Mesenteric fat pad (tissue), 1 donor: ENCODE measurements around the gene IGSF23. TPM values are rescaled to one million over a fixed set of nuclear protein-coding genes. Genes with fewer than 3 reads are reported as not detected.

ENCODE experiments used
- DNase-seq: peaks from one replicate; pipeline ENCODE4 v3.0.0-alpha.2; 2020; ENCODE audit warnings: low spot score
- long read RNA-seq: library from polyadenylated mRNA; unstranded; transcript quantifications from one replicate; pipeline ENCODE4 v2.0.0, GENCODE V29; 2020
- total RNA-seq: library from RNA; stranded (reverse); fragmentation: NEBNext Ultra II Directional; extraction: Animal tissue kit (Norgen Biotek cat#: 25700); gene quantifications from one replicate; pipeline ENCODE4 v1.2.1, GENCODE V29; 2021
- donor health status: DM: yes; HTN: yes; CAD: no.

The IGSF23 gene, protein sequence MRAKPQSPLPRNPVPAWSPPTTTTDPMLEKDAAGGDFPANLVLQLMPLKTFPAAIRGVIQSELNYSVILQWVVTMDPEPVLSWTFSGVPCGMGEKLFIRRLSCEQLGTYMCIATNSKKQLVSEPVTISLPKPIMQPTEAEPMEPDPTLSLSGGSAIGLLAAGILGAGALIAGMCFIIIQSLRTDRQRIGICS
- total RNA-seq: not detected
- long read RNA-seq, partial matches to known transcripts: 0 of 1 reads
- long read RNA-seq, other reads (novel, unspliced or antisense): 1 of 1 reads

DNA sequence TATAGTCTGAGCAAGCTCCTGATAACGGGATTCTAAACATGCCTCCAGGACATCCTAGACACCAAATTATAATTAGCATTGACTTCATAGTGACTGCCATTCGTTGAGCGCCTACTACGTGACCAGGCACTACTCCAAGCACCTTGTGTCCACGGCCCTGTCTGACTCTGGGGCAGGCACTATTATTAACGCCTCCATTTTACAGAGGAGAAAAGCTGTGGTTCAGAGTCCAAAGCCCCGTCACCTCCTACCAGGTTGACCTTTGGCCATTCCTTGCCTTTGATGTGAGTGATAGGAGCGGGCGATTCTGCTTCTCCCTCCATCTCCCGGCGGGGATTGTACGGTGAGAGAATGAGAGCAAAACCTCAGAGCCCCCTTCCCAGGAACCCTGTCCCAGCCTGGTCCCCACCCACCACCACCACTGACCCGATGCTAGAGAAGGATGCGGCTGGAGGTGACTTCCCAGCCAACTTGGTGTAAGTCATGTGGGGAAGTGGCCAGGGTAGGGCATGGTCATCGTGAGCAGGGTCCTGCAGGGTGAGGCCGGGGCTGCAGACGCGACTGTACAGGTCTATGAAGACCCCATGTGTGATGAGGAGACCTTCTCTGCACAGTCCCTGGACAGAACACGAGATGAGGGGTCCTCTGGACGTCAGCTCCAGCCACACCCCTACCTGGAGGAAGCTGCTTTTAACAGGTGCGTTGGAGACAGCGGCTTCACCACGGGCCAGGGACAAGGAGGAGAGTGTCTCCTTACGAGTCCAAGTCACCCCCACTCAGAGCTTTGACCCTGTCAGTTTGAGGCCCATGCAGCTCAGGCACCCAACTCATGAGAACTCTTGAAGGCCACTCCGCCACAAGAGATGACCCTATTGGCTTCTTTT is at the start of gene IGSF23:
Gene IGSF23 (plus strand): TSS at position 269 of the 884 bp plus-strand sequence. CDS start 83 bp downstream, at position 352.
- no peak for DNase-seq

DNA sequence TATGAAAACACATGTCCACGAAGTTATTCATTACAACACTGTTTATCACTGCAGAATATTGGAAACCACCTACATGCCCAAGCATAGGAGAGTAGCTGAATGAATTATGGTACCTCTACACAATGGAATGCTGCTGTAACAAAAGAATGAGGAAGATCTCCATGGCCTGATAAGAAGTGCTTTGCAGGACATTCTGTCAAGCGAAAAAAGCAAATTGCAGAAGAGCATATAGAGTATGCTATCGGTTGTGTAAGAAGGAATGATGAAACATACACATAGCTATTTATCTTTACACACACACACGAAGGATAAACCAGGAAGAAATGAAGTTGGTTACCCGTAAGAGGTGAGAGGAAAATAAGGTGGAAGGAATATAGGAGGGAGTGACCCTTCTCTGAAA is 46.4 kb upstream of the IGSF23 start:
- no peak for DNase-seq

DNA sequence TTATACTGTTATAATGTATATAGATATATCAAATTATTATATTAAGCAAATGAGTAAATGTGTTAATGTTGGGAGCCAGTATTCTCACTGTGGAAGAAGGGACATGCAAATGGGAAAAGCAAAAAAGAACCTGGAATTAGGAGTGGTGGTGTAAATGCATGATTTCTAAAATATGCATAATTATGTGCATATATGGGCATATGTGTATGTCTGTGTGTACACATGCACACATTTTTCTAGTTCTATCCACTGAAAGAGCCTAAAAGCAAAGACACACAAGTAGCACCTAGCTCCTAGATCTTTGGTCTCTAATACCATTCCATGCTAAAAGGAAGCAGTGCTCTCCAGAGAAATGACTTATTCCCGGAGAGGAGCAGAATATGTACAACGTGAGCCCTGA is 45.6 kb upstream of the IGSF23 start:
- DNase-seq: no peak

DNA sequence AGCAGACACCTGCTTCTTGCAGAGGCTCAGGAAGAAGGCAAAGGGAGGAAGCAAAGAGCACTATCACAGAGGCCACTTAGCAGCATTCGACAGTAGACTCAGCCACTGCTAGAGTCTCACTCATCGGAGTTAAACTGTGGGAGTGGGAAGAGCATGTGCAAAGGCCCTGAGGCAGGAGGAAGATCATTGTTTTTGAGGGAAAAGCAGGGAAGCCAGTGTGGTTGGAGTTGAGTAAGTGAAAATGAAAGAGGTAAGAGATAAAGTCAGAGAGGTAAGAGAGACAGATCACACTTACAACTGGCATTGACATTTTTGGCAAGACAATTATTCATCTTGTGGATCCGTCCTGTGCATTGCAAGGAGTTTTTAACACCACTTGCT is 42.8 kb upstream of the IGSF23 start:
- DNase-seq: no peak

DNA sequence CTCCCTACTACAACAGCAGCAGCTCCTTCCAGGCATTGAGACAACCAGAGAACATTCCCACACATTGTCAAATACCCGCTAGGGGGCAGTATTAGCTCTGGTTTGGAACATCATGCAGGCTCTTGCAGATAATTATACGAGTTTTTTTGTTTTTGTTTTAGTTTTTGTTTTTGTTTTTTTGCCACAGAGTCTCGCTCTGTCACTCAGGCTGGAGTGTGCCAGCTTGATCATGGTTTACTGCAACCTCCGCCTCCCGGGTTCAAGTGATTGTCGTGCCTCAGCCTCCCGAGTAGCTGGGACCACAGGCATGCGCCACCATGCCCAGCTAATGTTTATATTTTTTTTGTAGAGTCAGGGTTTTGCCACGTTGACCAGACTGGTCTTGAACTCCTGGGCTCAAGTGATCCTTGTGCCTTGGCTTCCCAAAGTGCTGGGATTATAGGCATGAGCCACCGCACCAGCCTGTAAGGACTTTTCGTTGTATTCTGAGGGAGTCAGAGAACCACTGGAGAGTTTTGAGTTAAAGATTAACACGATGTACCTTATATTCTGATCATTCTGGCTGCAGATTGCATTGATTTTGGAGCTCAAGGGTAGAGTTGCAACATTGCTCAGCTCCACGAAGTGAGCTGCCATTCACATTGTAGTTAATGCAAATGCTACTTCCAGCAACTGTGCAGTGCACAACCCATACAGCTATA is 42.2 kb upstream of the IGSF23 start:
- DNase-seq: no peak

DNA sequence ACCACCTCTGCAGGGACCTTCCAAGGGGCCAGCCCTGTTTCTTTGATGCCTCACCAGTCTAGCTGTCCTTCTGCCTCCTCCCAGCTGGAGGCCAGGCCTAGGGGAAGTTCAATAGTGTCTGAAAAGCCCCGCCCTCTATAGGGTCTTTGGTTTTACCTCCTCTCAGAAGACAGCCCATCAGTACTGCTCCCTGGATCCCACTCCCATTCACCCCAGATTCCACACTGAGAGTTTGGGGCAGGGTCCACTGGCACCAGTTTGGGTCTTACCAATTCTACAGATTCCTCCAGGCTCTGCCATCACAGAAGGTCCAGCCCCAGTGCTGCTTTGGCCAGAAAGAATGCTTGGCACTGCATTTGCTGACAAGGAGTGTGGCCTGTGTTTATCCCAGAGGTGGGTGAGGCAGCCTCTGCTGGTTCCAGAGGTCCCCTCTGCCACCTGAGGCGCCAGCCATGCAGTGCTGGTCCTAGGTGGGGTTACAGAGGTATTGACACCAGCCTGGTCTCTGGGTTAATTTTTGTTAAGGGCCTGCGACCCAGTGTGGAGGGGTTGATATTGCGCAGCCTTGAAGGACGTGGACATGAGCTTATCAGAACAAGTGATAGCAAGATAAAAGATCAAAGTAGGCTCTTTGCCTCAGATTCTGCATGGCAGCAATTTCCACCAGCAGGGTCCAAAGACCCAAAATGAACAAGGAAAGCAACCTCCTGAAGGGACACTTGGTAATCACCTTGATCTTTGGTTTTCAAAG is 41.4 kb upstream of the IGSF23 start:
- DNase-seq: no peak

DNA sequence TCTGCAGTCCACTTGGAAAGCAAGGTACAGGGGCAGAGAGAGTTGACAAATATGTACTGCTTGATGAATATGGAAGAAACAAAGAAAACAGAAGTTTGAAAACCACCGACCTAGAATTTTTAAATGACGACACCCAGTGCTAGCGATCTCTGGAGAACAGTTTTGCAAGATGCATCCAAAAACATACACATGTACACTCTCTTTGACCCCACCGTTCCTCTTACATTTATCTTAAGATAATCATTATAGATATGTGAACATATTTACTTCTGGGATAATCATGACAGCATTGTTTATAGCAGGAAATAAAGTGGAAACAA is 40.8 kb upstream of the IGSF23 start:
- no peak for DNase-seq

DNA sequence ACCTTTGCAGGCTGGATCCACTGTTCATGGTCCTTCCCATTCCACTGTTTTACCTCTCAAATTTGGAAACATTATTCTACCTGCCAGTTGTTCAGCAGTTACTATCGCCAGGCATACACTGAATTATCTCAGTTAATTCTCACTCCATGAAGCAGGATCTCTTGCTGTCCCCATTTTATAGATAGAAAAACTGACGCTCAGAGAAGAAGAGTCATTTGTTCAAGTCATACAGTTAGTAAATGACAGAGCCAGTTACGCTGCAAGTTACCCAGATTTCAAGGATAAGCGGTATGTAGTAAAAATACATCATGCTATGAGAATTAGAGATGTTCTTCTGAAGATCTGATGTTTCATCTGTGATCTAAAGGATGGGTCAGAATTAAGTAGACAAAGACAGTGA is 40.2 kb upstream of the IGSF23 start:
- no peak for DNase-seq

DNA sequence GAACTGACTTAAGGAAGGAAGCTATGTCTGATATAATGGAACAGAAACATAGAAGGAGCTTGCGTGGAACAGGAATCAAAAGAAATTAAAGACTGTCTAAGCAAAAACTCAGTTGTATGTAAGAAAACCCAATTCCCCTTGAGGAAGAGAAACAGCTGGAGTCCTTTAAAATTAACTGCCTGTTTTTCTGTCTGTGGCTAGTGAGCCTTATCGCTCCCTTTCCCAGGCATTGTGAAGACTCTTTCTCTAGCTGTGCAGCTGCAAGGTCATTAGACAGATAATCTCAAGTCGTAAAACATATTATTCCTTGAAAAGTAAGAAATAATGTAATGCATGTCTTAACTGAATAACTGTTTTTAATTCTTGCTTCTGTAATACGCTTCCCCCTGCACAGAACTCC is 39.7 kb upstream of the IGSF23 start:
- no peak for DNase-seq

DNA sequence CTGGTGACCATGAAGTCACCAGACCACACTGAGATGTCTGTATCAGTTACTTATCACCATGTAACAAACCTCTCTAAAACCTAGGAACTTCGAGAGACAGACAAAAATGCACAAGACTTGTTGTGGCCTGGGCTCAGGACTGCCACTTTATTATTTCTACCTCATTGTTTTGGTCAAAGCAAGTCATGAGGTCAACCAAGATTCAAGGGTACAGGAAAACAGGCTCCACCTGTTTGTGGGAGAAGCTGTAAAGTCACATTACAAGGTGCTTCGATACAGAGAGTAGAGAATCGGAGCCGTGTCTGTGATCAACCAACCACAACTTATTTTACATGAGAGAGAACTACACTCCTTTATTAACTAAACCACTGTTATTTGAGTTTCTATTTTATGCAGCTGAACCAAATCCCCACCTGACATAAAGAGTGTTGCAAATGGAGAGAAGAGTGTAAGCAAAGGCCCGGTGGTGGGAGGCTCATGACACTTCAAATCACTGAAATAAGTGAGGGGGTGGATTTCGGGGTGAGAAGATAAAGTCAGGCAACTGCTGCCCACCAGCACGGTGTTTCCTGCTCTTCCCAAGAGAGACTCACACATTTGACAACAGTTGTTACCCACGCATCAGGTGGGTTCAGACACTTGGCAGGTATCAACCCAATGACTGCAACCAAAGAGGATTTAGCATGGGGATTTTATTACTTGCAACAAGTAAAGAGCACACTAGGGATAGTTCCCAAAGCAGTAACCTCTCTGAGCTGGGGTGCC is 39.0 kb upstream of the IGSF23 start:
- no peak for DNase-seq

DNA sequence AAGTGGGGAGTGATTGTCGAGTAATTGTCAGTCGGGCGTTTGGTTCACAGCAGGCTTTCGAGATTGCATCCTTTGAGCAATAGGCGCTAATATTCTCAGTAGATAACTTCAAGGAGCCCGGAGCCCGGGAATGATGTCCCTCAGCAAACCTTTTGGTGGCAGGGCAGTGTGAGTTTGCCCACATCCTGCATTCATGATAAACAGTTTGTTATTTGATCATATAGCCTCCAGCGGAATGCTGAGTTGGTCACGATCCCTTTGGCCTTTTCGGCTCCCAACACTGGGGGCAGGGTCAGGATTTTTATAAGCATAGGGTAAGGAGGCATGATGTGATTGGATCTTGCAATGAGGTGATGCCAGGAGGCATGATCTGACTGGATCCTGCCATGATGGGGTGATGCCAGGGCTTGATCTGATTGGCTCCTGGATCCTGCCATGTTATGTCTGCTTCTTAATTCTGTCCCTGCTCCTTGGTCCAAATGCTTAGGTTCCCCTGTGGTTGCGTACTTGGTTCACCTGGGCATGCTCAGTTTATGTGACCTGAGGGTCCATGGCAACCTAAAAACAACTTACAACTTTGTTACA is 38.2 kb upstream of the IGSF23 start:
- DNase-seq: no peak

DNA sequence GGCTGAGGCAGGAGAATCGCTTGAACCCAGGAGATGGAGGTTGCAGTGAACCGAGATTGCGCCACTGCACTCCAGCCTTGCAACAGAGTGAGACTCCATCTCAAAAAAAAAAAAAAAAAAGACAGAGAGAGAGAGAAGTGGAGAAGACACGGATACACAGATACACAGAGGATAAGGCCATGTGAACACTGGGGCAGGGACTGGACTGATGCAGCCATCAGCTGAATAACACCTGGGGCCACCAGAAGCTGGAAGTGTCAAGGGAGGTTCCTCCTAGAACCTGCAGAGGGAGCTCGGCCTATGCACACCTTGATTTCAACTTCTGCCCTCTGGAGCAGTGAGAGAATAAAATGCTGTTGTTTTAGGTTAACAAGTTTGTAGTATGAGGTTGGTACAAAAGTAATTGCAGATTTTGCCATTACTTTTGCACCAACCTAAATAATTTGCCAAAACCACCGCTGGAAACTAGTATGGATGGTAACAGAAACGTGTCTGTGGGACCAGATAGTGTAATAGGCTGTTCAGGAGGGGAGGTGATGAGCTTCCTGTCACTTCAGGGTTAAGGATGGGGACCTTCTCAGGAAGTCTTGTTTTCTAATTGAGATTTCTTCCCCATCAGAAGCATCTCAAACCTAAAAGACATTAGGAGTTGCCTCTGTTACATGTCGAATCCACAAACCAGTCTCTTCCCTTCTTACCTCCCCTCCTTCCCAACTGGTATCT is 36.4 kb upstream of the IGSF23 start:
- DNase-seq: no peak

DNA sequence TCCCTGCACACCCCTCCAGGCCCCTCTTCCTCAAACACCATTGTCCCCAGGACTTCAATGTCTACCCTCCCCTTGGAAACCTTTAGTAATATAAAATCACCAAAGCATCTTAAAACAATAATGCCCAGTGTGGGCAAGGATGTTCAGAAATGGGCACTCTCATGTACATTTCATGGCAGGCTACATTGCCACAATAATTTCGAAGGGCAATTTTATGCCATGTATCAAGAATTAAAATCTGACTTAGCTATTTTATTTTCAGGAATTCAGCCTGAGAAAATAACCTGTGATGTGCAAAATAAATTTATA is 35.8 kb upstream of the IGSF23 start:
- no peak for DNase-seq

DNA sequence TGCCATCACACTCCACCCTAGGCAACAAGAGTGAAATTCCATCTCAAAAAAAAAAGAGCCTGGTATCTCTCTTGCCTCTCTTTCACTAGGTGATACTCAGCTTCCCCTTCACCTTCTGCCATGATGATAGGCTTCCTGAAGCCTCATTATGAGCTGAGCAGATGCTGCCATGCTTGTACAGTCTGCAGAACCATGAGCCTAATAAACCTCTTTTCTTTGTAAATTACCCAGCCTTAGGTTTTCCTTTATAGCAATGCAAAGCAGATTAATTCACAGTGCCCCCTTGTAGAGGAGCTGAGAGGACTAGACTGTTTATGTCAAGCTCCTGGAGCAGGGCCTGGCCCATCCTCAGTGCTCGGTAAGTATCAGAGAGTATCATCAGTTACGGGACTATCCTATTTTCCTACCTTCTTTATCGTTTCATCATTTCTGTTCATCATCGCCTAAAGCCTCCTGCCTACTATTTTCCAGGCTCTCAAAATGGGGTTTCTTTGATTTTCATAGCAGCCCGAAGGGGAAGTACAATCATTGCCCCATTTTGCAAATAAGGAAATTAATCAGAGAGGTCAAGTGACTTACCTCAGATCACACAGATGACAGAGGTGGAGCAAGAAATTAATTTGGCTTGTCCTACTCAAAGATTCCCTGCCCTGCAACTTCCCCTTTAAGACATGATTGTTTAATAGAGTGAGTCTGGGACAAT is 33.5 kb upstream of the IGSF23 start:
- DNase-seq: no peak

DNA sequence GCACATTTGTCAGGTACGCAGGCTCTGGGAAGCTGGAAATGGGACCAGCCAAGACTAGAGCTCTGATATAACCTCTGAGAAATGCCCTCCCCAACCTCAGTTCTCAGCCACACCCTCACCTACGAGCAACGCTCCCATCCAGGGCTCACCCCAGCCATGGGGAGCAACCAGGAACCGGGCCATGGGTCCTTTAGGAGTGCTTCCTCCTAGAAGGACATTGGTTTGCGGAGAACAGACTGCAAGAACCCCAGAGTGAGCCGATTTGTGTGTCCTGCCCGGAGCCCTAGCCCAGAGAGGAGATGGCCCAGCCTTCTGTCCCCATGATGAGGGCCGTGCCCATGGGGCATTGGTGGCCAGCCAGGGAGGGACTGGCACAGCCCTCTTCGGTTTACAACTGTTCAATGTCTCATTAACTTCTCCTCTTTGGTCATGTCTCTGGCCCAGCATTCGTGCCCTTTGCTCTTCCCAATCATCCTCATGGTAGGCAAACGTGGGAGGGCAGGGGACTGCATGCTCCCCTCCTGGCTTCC is 32.9 kb upstream of the IGSF23 start:
- DNase-seq: no peak

DNA sequence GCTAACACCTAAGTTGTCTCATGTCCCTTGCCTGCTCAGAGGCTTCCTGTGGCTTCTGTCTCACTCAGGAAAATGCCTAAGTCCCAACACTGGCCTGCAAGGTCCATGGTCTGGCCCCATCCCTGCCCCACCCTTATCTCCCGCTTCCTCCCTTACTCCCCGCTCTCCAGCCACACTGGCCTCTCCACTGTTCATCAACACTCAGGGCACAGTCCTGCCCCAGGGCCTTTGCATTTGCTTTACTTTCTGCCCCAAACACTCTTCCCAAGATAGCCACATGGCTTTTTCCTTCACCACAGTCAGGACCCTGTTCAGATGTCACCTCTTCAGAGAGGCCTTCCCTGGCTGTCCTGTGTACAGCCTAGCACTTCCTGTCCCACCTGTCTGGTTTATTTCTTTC is 32.1 kb upstream of the IGSF23 start:
- DNase-seq: no peak

DNA sequence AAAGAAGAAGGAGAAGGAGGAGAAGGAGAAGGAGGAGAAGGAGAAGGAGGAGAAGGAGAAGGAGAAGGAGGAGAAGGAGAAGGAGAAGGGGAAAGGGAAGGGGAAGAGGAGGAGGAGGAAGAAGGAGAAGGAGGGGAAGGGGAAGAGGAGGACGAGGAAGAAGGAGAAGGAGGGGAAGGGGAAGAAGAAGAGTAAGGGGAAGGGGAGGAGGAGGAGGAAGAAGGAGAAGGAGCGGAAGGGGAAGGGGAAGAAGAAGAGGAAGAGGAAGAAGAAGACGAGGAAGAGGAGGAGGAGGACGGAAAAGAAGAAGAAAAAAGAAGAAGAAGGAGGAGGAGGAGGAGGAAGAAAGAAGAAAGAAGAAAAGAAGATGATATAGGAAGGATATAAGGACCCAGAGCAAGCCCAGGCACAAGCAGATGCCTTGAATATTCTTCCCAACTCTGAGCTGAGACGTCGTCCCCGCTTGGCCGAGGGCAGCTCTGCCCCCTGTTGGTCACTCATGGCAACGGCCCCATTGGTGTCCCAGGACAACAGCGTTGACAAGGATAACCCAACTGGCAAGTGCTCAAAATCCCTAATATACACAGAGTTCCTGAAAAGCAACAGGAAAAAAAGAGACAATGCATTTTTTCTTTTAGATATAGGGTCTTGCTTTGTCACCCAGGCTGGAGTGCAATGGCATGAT is 30.6 kb upstream of the IGSF23 start:
- DNase-seq: no peak

DNA sequence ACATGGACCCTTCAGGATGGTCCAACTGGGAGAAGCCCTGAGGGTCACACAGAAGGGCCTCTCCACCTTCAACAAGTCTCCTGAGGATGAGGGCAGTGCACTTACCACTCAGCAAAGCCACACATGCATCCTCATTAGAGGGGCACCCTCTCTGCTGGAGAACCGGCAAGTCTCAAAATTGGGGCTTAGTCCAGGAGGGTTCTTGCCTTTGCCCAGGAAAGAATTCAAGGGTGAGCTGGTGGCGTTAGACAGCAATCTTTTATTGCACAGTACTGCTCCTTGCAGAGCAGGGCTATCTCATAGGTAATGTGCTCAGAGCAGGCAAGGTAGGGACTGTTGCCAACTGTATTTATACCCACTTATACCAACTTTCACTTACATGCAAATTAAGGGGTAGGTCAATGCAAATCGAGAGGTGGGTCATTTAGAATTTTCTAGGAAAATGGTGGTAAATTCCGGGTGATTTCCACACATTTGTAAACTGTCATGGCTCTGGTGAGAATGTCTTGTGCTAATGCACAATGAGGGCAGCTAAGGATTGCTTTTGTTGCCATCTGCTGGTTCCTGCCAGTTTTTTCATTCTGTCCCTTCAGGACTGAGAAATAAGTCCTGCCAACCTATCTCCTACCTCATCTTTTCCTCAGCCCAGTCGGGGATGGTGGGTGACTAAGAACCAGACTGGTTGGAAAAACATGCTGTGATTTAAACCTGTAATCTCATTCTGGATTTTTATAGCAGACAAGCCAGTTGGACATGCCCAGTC is 27.8 kb upstream of the IGSF23 start:
- no peak for DNase-seq
